Uterus (tissue), 2 donors: ENCODE data around the gene GSC2.

Experiments used
- POLR2A ChIP-seq, 2 donors: fragments of 450-650 bp; IDR thresholded peaks; one replicate each; pipeline ENCODE4 v1.6.1; 2016; ENCODE audit warnings: antibody characterized with exemption in 2 of 2, mild to moderate bottlenecking in 1 of 2, moderate library complexity in 1 of 2
- TF ChIP-seq, protein P1 (sequence below), 4 experiments: fragments of 200-600 bp in 2 of 4; fragments of 450-650 bp in 2 of 4; sonication (generic) in 2 of 4; IDR thresholded peaks; one replicate each; pipeline ENCODE4 v1.5.1; 2016 to 2019; ENCODE audit warnings: antibody characterized with exemption in 4 of 4, mild to moderate bottlenecking in 2 of 4, moderate library complexity in 1 of 4

DNA sequence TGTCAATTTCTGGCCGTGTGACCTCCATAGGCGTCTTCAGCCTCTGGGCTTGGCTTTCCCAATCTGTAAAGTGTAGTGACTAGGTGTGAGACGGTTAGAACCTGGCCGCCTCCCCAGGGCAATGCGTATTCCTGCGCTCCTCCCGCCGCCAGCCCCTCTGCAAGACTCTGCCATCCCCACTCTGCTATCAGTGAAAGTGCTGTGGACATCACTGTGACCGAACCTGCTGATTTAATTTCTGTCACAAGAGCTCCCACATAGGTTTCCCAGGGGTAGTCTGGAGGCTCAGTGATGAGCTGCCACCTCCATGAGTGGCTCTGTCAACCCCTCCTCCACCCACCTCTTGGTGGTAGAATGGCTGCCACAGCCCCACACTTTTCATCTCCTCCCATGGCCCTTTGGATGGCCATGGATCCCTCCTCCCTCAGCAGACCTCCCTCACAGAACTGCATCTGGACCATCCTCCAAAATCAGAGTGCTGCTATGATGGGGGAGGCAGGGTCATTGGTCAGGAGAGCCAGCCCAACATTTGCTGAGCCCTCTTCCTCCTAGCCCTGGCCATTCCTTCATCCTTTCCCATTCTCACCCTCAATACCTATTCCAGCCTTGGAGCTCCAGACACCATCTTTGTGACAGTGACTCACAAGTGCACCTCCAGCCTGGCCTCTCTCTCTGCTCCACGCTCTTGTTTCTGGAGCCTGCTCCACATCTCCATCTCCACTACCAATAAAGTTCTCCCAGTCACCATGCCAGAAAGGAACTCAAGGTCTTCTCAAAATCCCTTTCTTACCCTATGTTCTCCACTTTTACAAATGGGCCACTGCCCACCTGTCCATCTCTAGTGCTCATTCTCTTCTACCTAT, 1.5 kb upstream of the GSC2 start:
- TF ChIP-seq, protein P1, sequence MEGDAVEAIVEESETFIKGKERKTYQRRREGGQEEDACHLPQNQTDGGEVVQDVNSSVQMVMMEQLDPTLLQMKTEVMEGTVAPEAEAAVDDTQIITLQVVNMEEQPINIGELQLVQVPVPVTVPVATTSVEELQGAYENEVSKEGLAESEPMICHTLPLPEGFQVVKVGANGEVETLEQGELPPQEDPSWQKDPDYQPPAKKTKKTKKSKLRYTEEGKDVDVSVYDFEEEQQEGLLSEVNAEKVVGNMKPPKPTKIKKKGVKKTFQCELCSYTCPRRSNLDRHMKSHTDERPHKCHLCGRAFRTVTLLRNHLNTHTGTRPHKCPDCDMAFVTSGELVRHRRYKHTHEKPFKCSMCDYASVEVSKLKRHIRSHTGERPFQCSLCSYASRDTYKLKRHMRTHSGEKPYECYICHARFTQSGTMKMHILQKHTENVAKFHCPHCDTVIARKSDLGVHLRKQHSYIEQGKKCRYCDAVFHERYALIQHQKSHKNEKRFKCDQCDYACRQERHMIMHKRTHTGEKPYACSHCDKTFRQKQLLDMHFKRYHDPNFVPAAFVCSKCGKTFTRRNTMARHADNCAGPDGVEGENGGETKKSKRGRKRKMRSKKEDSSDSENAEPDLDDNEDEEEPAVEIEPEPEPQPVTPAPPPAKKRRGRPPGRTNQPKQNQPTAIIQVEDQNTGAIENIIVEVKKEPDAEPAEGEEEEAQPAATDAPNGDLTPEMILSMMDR (IDR thresholded peaks at IDR 0.05) = no peak
- no peak for TF ChIP-seq POLR2A (IDR thresholded peaks at IDR 0.05)
